Tibial nerve (tissue), 3 donors: Measurements from ENCODE around the gene CASKIN2.

Experiments
- CTCF ChIP-seq, 5 experiments: fragments of 200-600 bp in 3 of 5; fragments of 450-650 bp in 2 of 5; sonication (generic) in 3 of 5; IDR thresholded peaks; one replicate each; pipeline ENCODE4 v1.5.1; 2016 to 2019; ENCODE audit warnings: antibody characterized with exemption in 5 of 5, mild to moderate bottlenecking in 3 of 5, moderate library complexity in 2 of 5
- POLR2A ChIP-seq, 2 donors: fragments of 450-650 bp; IDR thresholded peaks; one replicate each; pipeline ENCODE4 v1.6.1; 2017; ENCODE audit warnings: antibody characterized with exemption in 2 of 2, mild to moderate bottlenecking in 2 of 2, moderate library complexity in 2 of 2

- TF ChIP-seq CTCF (IDR thresholded peaks at IDR 0.05) (no peak), POLR2A (IDR thresholded peaks at IDR 0.05) (no peak)
Measured at GRCh38 chr17:75465039-75465438, 50.3 kb downstream of the CASKIN2 start.
